PC-3 (cell line): Measurements from ENCODE around the gene LTBP3.
"Not testable (repeated sequence)": the region's sequence is repeated elsewhere in the genome, so short reads cannot be mapped to it uniquely, and the experiment has no call there.

Experiments
- CTCF ChIP-seq: fragments of 300-600 bp; sonication (generic); conservative IDR thresholded peaks from 2 replicates; pipeline ENCODE4 v1.5.1; 2017; ENCODE audit warnings: antibody characterized with exemption, low read depth, mild to moderate bottlenecking, low read length
- EZH2 ChIP-seq: fragments of 300-600 bp; sonication (generic); IDR thresholded peaks from one replicate; pipeline ENCODE4 v1.6.1; 2017; ENCODE audit warnings: antibody characterized with exemption, mild to moderate bottlenecking, low read length; ENCODE audit not compliant: unreplicated experiment
- EZH2phosphoT487 ChIP-seq: fragments of 300-600 bp; sonication (generic); IDR thresholded peaks from 2 replicates; pipeline ENCODE4 v1.6.1; 2018; ENCODE audit warnings: mild to moderate bottlenecking, antibody characterized with exemption, low read length, borderline replicate concordance

GRCh38 chr11:65523631-65523968, 34.6 kb downstream of the LTBP3 start:
- not testable (repeated sequence) for TF ChIP-seq EZH2, CTCF, EZH2phosphoT487
